SK-N-SH treated with all-trans-retinoic acid at 6 μM for 48 hours (cell line): Measurements from ENCODE around the gene JMY.

Source experiments
- CREB5 ChIP-seq: fragments of 250-450 bp; sonication (Bioruptor Pico); IDR thresholded peaks from 2 replicates; pipeline ENCODE4 v1.5.1; 2020; ENCODE audit warnings: low read depth, mild to moderate bottlenecking, moderate library complexity
- ISL1 ChIP-seq: fragments of 250-450 bp; sonication (Bioruptor Pico); IDR thresholded peaks from 2 replicates; pipeline ENCODE4 v2.1.2; 2022; ENCODE audit warnings: mild to moderate bottlenecking, moderate library complexity
- PATZ1 ChIP-seq: fragments of 250-450 bp; sonication (Bioruptor Pico); IDR thresholded peaks from 2 replicates; pipeline ENCODE4 v1.8.0; 2020; ENCODE audit warnings: mild to moderate bottlenecking, moderate library complexity, borderline replicate concordance
- PPARA ChIP-seq: fragments of 250-450 bp; sonication (Bioruptor Pico); IDR thresholded peaks from 2 replicates; pipeline ENCODE4 v1.5.0; 2020; ENCODE audit warnings: mild to moderate bottlenecking, borderline replicate concordance
- ZNF8 ChIP-seq: fragments of 450-650 bp; formaldehyde crosslinking; IDR thresholded peaks from 2 replicates; pipeline ENCODE4 v1.5.0; 2020; ENCODE audit warnings: mild to moderate bottlenecking, moderate library complexity

GRCh38 chr5:79329453-79329852 is 93.5 kb downstream of the JMY start:
- no peak for TF ChIP-seq PATZ1 (CRISPR knock-in tag)
- TF ChIP-seq ZNF8, result no peak
- no peak for TF ChIP-seq PPARA (CRISPR knock-in tag)
- TF ChIP-seq CREB5 (CRISPR knock-in tag), result no peak
- no peak for TF ChIP-seq ISL1 (CRISPR knock-in tag)
